Hepatocyte (in vitro differentiated cells): ENCODE results near the gene AMPD2. TPM values are rescaled to one million over a fixed set of nuclear protein-coding genes. Genes with fewer than 3 reads are reported as not detected.

Experiments
- DNase-seq: peaks from one replicate; pipeline ENCODE4 v3.0.0-alpha.2; 2016; ENCODE audit warnings: low spot score
- H2AFZ ChIP-seq: fragments of 200-600 bp; sonication (generic); 2 replicates; pipeline ENCODE4 v1.6.0; 2016; ENCODE audit warnings: antibody characterized with exemption, mild to moderate bottlenecking
- H3K27ac ChIP-seq: fragments of 200-600 bp; sonication (generic); 2 replicates; pipeline ENCODE4 v1.5.1; 2016; ENCODE audit warnings: mild to moderate bottlenecking
- H3K27me3 ChIP-seq: fragments of 200-600 bp; sonication (generic); 2 replicates; pipeline ENCODE4 v1.6.1; 2016
- H3K36me3 ChIP-seq: fragments of 200-600 bp; sonication (generic); replicated peaks from 2 replicates; pipeline ENCODE4 v1.5.1; 2016; ENCODE audit warnings: low read depth; ENCODE audit not compliant: insufficient read depth
- H3K4me1 ChIP-seq: fragments of 200-600 bp; sonication (generic); 2 replicates; pipeline ENCODE4 v1.5.1; 2016; ENCODE audit warnings: mild to moderate bottlenecking, moderate library complexity; ENCODE audit not compliant: insufficient read depth
- H3K4me2 ChIP-seq: fragments of 200-600 bp; sonication (generic); 2 replicates; pipeline ENCODE4 v1.6.0; 2016
- H3K4me3 ChIP-seq: fragments of 200-600 bp; sonication (generic); 2 replicates; pipeline ENCODE4 v1.5.1; 2016; ENCODE audit warnings: mild to moderate bottlenecking
- H3K79me2 ChIP-seq: fragments of 200-600 bp; sonication (generic); 2 replicates; pipeline ENCODE4 v1.6.0; 2017; ENCODE audit warnings: mild to moderate bottlenecking
- H3K9me2 ChIP-seq: fragments of 200-600 bp; sonication (generic); replicated peaks from 2 replicates; pipeline ENCODE4 v1.6.0; 2017; ENCODE audit warnings: mild to moderate bottlenecking; ENCODE audit not compliant: insufficient read depth
- H3K9me3 ChIP-seq: fragments of 200-600 bp; sonication (generic); 2 replicates; pipeline ENCODE4 v1.5.1; 2016; ENCODE audit warnings: low read depth, mild to moderate bottlenecking
- H4K20me1 ChIP-seq: fragments of 200-600 bp; sonication (generic); 2 replicates; pipeline ENCODE4 v1.6.0; 2016; ENCODE audit warnings: mild to moderate bottlenecking; ENCODE audit not compliant: insufficient read depth, poor library complexity, severe bottlenecking
- EZH2 ChIP-seq: fragments of 200-600 bp; sonication (generic); IDR thresholded peaks from 2 replicates; pipeline ENCODE4 v1.6.1; 2016; ENCODE audit warnings: antibody characterized with exemption, mild to moderate bottlenecking, borderline replicate concordance
- EZH2phosphoT487 ChIP-seq: fragments of 200-600 bp; sonication (generic); IDR thresholded peaks from one replicate; pipeline ENCODE4 v1.6.1; 2018; ENCODE audit warnings: antibody characterized with exemption, mild to moderate bottlenecking, low read depth, moderate library complexity; ENCODE audit not compliant: unreplicated experiment, severe bottlenecking
- WGBS: methylation state at CpG from one replicate; pipeline ENCODE4 v1.1.6; 2016; ENCODE audit warnings: low lambda C conversion rate; ENCODE audit errors: missing lambda C conversion rate; 5-methylcytosine and 5-hydroxymethylcytosine counted together
- polyA plus RNA-seq: library from polyadenylated mRNA; unstranded; fragments of >200 nt; fragmentation: Nextera tagmentation; extraction: Ambion mirVana; gene quantifications from 2 replicates; pipeline ENCODE4 v1.2.1, GENCODE V29; 2016
- total RNA-seq: library from RNA; depleted of rRNA; stranded (reverse); fragments of >200 nt; gene quantifications from 2 replicates; pipeline ENCODE4 v1.2.3, GENCODE V29; 2014
- TF ChIP-seq, protein P1 (sequence below): fragments of 200-600 bp; sonication (generic); IDR thresholded peaks from 2 replicates; pipeline ENCODE4 v1.5.1; 2016; ENCODE audit warnings: antibody characterized with exemption, mild to moderate bottlenecking; ENCODE audit not compliant: poor library complexity

AMPD2 gene
- total and polyA plus RNA-seq, 2 experiments from 2014 or later: 80.9 to 81.9 TPM

- TF ChIP-seq EZH2phosphoT487: no peak
- TF ChIP-seq, protein P1, sequence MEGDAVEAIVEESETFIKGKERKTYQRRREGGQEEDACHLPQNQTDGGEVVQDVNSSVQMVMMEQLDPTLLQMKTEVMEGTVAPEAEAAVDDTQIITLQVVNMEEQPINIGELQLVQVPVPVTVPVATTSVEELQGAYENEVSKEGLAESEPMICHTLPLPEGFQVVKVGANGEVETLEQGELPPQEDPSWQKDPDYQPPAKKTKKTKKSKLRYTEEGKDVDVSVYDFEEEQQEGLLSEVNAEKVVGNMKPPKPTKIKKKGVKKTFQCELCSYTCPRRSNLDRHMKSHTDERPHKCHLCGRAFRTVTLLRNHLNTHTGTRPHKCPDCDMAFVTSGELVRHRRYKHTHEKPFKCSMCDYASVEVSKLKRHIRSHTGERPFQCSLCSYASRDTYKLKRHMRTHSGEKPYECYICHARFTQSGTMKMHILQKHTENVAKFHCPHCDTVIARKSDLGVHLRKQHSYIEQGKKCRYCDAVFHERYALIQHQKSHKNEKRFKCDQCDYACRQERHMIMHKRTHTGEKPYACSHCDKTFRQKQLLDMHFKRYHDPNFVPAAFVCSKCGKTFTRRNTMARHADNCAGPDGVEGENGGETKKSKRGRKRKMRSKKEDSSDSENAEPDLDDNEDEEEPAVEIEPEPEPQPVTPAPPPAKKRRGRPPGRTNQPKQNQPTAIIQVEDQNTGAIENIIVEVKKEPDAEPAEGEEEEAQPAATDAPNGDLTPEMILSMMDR: no peak
- TF ChIP-seq EZH2: no peak
- H3K9me2 ChIP-seq: no peaks in the 10 kb centered on the region
- 57% methylated on average over 2 of the region's 2 CpGs for WGBS
- no peak overlapping the region for H2AFZ ChIP-seq
- no peak overlapping the region for H3K4me3 ChIP-seq
- no peaks in the 10 kb centered on the region for H4K20me1 ChIP-seq
- DNase-seq: no peak
- H3K79me2 ChIP-seq: peaks cover 6% of the 10 kb centered on the region
- no peaks in the 10 kb centered on the region for H3K27me3 ChIP-seq
- no peaks in the 10 kb centered on the region for H3K36me3 ChIP-seq
- H3K4me2 ChIP-seq: no peak overlapping the region
- H3K4me1 ChIP-seq: peaks cover 9% of the 10 kb centered on the region
- H3K27ac ChIP-seq: peak overlapping the region; percentile 49
- no peaks in the 10 kb centered on the region for H3K9me3 ChIP-seq
These were observed 32.8 kb downstream of the AMPD2 start for GRCh38 chr1:109652402-109652801.

- DNase-seq: no peak
- H3K36me3 ChIP-seq: no peaks in the 10 kb centered on the region
- H3K9me2 ChIP-seq: no peaks in the 10 kb centered on the region
These were observed 33.7 kb downstream of the AMPD2 start for GRCh38 chr1:109653306-109653705.

DNA sequence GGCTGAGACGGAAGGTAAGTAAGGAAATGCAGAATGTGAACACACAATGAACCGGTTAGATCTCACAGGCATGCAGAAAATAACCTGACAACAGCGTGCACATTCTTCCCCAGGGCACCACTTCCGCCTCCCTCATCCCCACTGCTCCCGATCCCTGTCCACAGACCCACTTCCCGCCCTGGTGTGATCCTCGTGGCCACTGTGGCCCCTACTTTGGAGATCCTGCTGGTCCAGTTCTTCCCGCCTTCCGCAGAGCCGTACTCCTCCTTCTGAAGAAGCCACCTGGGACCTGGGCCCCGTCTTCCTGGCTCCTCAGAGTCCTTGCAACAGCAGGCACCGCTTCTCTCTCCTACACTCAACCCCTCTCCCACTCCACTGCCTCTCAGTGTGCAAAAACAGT, 34.9 kb downstream of the AMPD2 start:
- Histone ChIP-seq H3K27ac (peak overlapping the region; percentile 95), H3K9me2 (no peaks in the 10 kb centered on the region), H3K36me3 (no peaks in the 10 kb centered on the region), H4K20me1 (no peaks in the 10 kb centered on the region), H3K79me2 (peaks cover 6% of the 10 kb centered on the region), H3K4me1 (peaks cover 9% of the 10 kb centered on the region), H3K9me3 (no peaks in the 10 kb centered on the region), H3K27me3 (no peaks in the 10 kb centered on the region), H3K4me3 (no peak overlapping the region), H2AFZ (no peak overlapping the region), H3K4me2 (peak overlapping the region; percentile 79)
- TF ChIP-seq, protein P1: no peak
- TF ChIP-seq EZH2 (no peak), EZH2phosphoT487 (no peak)
- no peak for DNase-seq
- WGBS: 92% methylated on average over 12 of the region's 12 CpGs

More at GRCh38 chr1:109653306-109653705, 33.7 kb downstream of the AMPD2 start:
- TF ChIP-seq, protein P1: no peak
- no peak for TF ChIP-seq EZH2phosphoT487
- TF ChIP-seq EZH2: no peak
- Histone ChIP-seq H3K9me3 (no peaks in the 10 kb centered on the region), H3K4me3 (no peak overlapping the region), H4K20me1 (no peaks in the 10 kb centered on the region), H3K27me3 (no peaks in the 10 kb centered on the region), H3K4me1 (peaks cover 9% of the 10 kb centered on the region), H3K4me2 (no peak overlapping the region), H3K27ac (peak overlapping the region; percentile 51), H2AFZ (no peak overlapping the region), H3K79me2 (peaks cover 6% of the 10 kb centered on the region)
- WGBS: 49% methylated on average over 2 of the region's 2 CpGs
